ENCODE data around the gene CCDC88B. TPM values are rescaled to one million over a fixed set of nuclear protein-coding genes. Genes with fewer than 3 reads are reported as not detected.

The CCDC88B gene
- total and polyA plus RNA-seq, 9 of the 15 experiments (the other 6 are each of a cell fraction or from before 2014, with no cell fraction given) = 0.13 to 18.1 (median 7.9) TPM

- TF ChIP-seq MNT (conservative IDR thresholded peaks at IDR 0.05) (peak in 1 of 2 experiments; percentile 74; a peak in 2 of 4 replicates), ZNF140 (CRISPR knock-in tag; IDR thresholded peaks at IDR 0.05) (no peak), TAF9B (IDR thresholded peaks at IDR 0.05; ENCODE audit: partially characterized antibody) (no peak), ARID1B (IDR thresholded peaks at IDR 0.05) (0 out of 2 replicates have a peak, but pooled peaks have one; percentile 18), NCOA1 (IDR thresholded peaks at IDR 0.05; ENCODE audit: low read depth) (no peak), ZFX (CRISPR knock-in tag; IDR thresholded peaks at IDR 0.05) (peak; percentile 99), MTA1 (IDR thresholded peaks at IDR 0.05; ENCODE audit: borderline replicate concordance) (no peak), KDM4B (IDR thresholded peaks at IDR 0.05; ENCODE audit: borderline replicate concordance in 2 of 2, low read depth in 1 of 2) (no peak; a peak in 1 of 4 replicates), ZNF143 (CRISPR knock-in tag; IDR thresholded peaks at IDR 0.05) (no peak), ZNF778 (CRISPR knock-in tag; IDR thresholded peaks at IDR 0.05) (no peak), RBM34 (IDR thresholded peaks at IDR 0.05; ENCODE audit: borderline replicate concordance, insufficient read depth, low read length) (no peak), ATF2 (CRISPR knock-in tag; IDR thresholded peaks at IDR 0.05) (no peak), HINFP (tag; conservative IDR thresholded peaks at IDR 0.05; ENCODE audit: low read depth) (no peak), MAX (CRISPR knock-in tag; IDR thresholded peaks at IDR 0.05) (peak; percentile 83), CSDE1 (IDR thresholded peaks at IDR 0.05) (no peak), FOXO4 (CRISPR knock-in tag; IDR thresholded peaks at IDR 0.05) (no peak), SAFB (IDR thresholded peaks at IDR 0.05; ENCODE audit: borderline replicate concordance, low read depth, low read length) (no peak), PTRF (tag; IDR thresholded peaks at IDR 0.05) (no peak), TAF15 (IDR thresholded peaks at IDR 0.05; ENCODE audit: low read depth, low read length) (no peak), BMI1 (IDR thresholded peaks at IDR 0.05; ENCODE audit: low read length) (no peak), SIX5 (IDR thresholded peaks at IDR 0.05; ENCODE audit: borderline replicate concordance in 1 of 2, insufficient read depth in 1 of 2, low read depth in 1 of 2, low read length in 2 of 2) (no peak)
These were observed 2.1 kb downstream of the CCDC88B start (continued) for GRCh38 chr11:64341851-64342791.
